Measurements from ENCODE around the gene SNX5. TPM values are rescaled to one million over a fixed set of nuclear protein-coding genes. Genes with fewer than 3 reads are reported as not detected.

The SNX5 gene
- total and polyA plus RNA-seq, 7 donors, result 59.8 to 113 (median 81.3) TPM

- H3K36me3 ChIP-seq (ENCODE audit: insufficient read depth in 1 of 2, low read depth in 1 of 2), result no peaks in the 10 kb centered on the region
- H3K4me3 ChIP-seq, result no peak overlapping the region
- no peak for TF ChIP-seq CTCF (IDR thresholded peaks at IDR 0.05)
- H3K27me3 ChIP-seq (ENCODE audit: insufficient read depth in 3 of 3, low read length in 2 of 3), result no peaks in the 10 kb centered on the region
- 92 to 98% (median 95%) methylated on average over 2 of the region's 2 CpGs for WGBS, 3 donors
- no peak for ATAC-seq
- intact Hi-C loops (cut with DNase I), result no loop called here
- no peaks in the 10 kb centered on the region for H3K4me1 ChIP-seq
- H3K9me3 ChIP-seq, result no peaks in the 10 kb centered on the region
- DNase-seq, result no peak
- H3K27ac ChIP-seq, result no peak overlapping the region
Observed at GRCh38 chr20:18012901-18013300, 44.3 kb upstream of the SNX5 start.

GRCh38 chr20:18011951-18012645 lies 43.5 kb upstream of the SNX5 start:
- WGBS, 3 donors, result 91 to 93% (median 92%) methylated on average over 21 of the region's 21 CpGs

GRCh38 chr20:18011482-18011881 lies 42.9 kb upstream of the SNX5 start:
- DNase-seq (no peak), ATAC-seq (no peak)
- intact Hi-C loops (cut with DNase I), result no loop called here
- WGBS, 3 donors, result 80 to 82% (median 81%) methylated on average over 14 of the region's 14 CpGs
- no peaks in the 10 kb centered on the region for H3K9me3 ChIP-seq
- no peak for TF ChIP-seq CTCF (IDR thresholded peaks at IDR 0.05)
- no peaks in the 10 kb centered on the region for H3K36me3 ChIP-seq (ENCODE audit: insufficient read depth in 1 of 2, low read depth in 1 of 2)
- H3K4me1 ChIP-seq, result peaks cover 4% of the 10 kb centered on the region
- no peak overlapping the region for H3K27ac ChIP-seq
- no peaks in the 10 kb centered on the region for H3K27me3 ChIP-seq (ENCODE audit: insufficient read depth in 3 of 3, low read length in 2 of 3)
- no peak overlapping the region for H3K4me3 ChIP-seq

More at GRCh38 chr20:18011951-18012645, 43.5 kb upstream of the SNX5 start:
- ATAC-seq, result no peak
- peaks cover 4% of the 10 kb centered on the region for H3K4me1 ChIP-seq
- DNase-seq, result no peak
- no peak overlapping the region for H3K4me3 ChIP-seq
- intact Hi-C loops (cut with DNase I), result no loop called here
- H3K9me3 ChIP-seq, result no peaks in the 10 kb centered on the region
- H3K36me3 ChIP-seq (ENCODE audit: insufficient read depth in 1 of 2, low read depth in 1 of 2), result no peaks in the 10 kb centered on the region
- no peak overlapping the region for H3K27ac ChIP-seq
- no peak for TF ChIP-seq CTCF (IDR thresholded peaks at IDR 0.05)
- H3K27me3 ChIP-seq (ENCODE audit: insufficient read depth in 3 of 3, low read length in 2 of 3), result no peaks in the 10 kb centered on the region

- Histone ChIP-seq H3K27me3 (ENCODE audit: insufficient read depth in 3 of 3, low read length in 2 of 3) (no peaks in the 10 kb centered on the region), H3K27ac (no peak overlapping the region), H3K36me3 (ENCODE audit: insufficient read depth in 1 of 2, low read depth in 1 of 2) (no peaks in the 10 kb centered on the region), H3K4me1 (peaks cover 7% of the 10 kb centered on the region), H3K9me3 (no peaks in the 10 kb centered on the region), H3K4me3 (no peak overlapping the region)
- DNase-seq, result no peak
- 65 to 77% (median 69%) methylated on average over 7 of the region's 7 CpGs for WGBS, 3 donors
- no peak for ATAC-seq
- no peak for TF ChIP-seq CTCF (IDR thresholded peaks at IDR 0.05)
- intact Hi-C loops (cut with DNase I), result no loop called here
Observed at GRCh38 chr20:18009116-18009515, 40.5 kb upstream of the SNX5 start.

Data from psoas muscle (tissue), 8 donors.